ENCODE measurements around the gene MASP1.
"Not testable (repeated sequence)": the region's sequence is repeated elsewhere in the genome, so short reads cannot be mapped to it uniquely, and the experiment has no call there.

The MASP1 gene

GRCh38 chr3:187251599-187251998, 39.9 kb downstream of the MASP1 start:
- H3K27me3 ChIP-seq (ENCODE audit: insufficient read depth, low read length) = no peaks in the 10 kb centered on the region
- H3K36me3 ChIP-seq (ENCODE audit: insufficient read depth, low read length) = no peaks in the 10 kb centered on the region
- no peak overlapping the region for H2AFZ ChIP-seq (ENCODE audit: low read length, unreplicated experiment)
- no peak overlapping the region for H3K4me3 ChIP-seq (ENCODE audit: low read depth, low read length)
- H3K27ac ChIP-seq (ENCODE audit: low read depth, low read length) = no peak overlapping the region
- no peaks in the 10 kb centered on the region for H3K79me2 ChIP-seq (ENCODE audit: control insufficient read depth, insufficient read depth, low read length, unreplicated experiment)
- H3K4me1 ChIP-seq (ENCODE audit: control insufficient read depth, insufficient read depth, low read length, unreplicated experiment) = no peaks in the 10 kb centered on the region

DNA sequence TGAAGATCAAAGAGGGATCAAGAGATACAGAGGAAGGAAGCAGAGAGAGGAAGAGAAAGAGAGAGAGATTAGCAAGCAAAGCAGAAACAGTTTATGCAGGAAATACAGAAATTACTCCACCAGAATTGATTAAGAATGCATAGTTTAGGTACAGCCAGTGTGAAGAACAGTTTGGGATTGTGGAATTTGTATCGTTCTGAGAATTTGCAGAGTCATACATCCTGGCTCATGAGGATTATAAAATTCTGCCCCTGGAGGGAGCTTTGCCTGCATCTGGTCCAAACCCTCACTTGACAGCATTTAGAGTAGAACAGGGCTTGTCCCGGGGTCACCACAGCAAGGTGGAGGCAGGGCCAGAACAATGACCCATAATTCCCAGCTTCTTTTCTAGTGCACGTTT, 44.1 kb downstream of the MASP1 start:
- peaks cover 21% of the 10 kb centered on the region for H3K4me1 ChIP-seq (ENCODE audit: control insufficient read depth, insufficient read depth, low read length, unreplicated experiment)
- no peaks in the 10 kb centered on the region for H3K36me3 ChIP-seq (ENCODE audit: insufficient read depth, low read length)
- H2AFZ ChIP-seq (ENCODE audit: low read length, unreplicated experiment) = no peak overlapping the region
- no peaks in the 10 kb centered on the region for H3K27me3 ChIP-seq (ENCODE audit: insufficient read depth, low read length)
- H3K79me2 ChIP-seq (ENCODE audit: control insufficient read depth, insufficient read depth, low read length, unreplicated experiment) = no peaks in the 10 kb centered on the region
- H3K4me3 ChIP-seq (ENCODE audit: low read depth, low read length) = no peak overlapping the region
- H3K27ac ChIP-seq (ENCODE audit: low read depth, low read length) = no peak overlapping the region

- Histone ChIP-seq H3K4me3 (ENCODE audit: low read depth, low read length) (no peak overlapping the region), H3K79me2 (ENCODE audit: control insufficient read depth, insufficient read depth, low read length, unreplicated experiment) (no peaks in the 10 kb centered on the region), H3K27me3 (ENCODE audit: insufficient read depth, low read length) (no peaks in the 10 kb centered on the region), H3K27ac (ENCODE audit: low read depth, low read length) (peak overlapping the region; percentile 42), H3K36me3 (ENCODE audit: insufficient read depth, low read length) (no peaks in the 10 kb centered on the region), H3K4me1 (ENCODE audit: control insufficient read depth, insufficient read depth, low read length, unreplicated experiment) (peaks cover 21% of the 10 kb centered on the region), H2AFZ (ENCODE audit: low read length, unreplicated experiment) (peak overlapping the region; percentile 23)
Measured at GRCh38 chr3:187243933-187244524, 47.5 kb downstream of the MASP1 start.

- H2AFZ ChIP-seq (ENCODE audit: low read length, unreplicated experiment) = no peak overlapping the region
- no peak overlapping the region for H3K27ac ChIP-seq (ENCODE audit: low read depth, low read length)
- no peaks in the 10 kb centered on the region for H3K27me3 ChIP-seq (ENCODE audit: insufficient read depth, low read length)
- H3K36me3 ChIP-seq (ENCODE audit: insufficient read depth, low read length) = no peaks in the 10 kb centered on the region
- no peaks in the 10 kb centered on the region for H3K79me2 ChIP-seq (ENCODE audit: control insufficient read depth, insufficient read depth, low read length, unreplicated experiment)
- H3K4me3 ChIP-seq (ENCODE audit: low read depth, low read length) = no peak overlapping the region
- peaks cover 21% of the 10 kb centered on the region for H3K4me1 ChIP-seq (ENCODE audit: control insufficient read depth, insufficient read depth, low read length, unreplicated experiment)
Measured at GRCh38 chr3:187242900-187243299, 48.6 kb downstream of the MASP1 start.

GRCh38 chr3:187242435-187242834, 49.1 kb downstream of the MASP1 start:
- no peak overlapping the region for H3K27ac ChIP-seq (ENCODE audit: low read depth, low read length)
- no peaks in the 10 kb centered on the region for H3K36me3 ChIP-seq (ENCODE audit: insufficient read depth, low read length)
- peaks cover 21% of the 10 kb centered on the region for H3K4me1 ChIP-seq (ENCODE audit: control insufficient read depth, insufficient read depth, low read length, unreplicated experiment)
- H3K27me3 ChIP-seq (ENCODE audit: insufficient read depth, low read length) = no peaks in the 10 kb centered on the region
- H3K4me3 ChIP-seq (ENCODE audit: low read depth, low read length) = no peak overlapping the region
- H3K79me2 ChIP-seq (ENCODE audit: control insufficient read depth, insufficient read depth, low read length, unreplicated experiment) = no peaks in the 10 kb centered on the region
- no peak overlapping the region for H2AFZ ChIP-seq (ENCODE audit: low read length, unreplicated experiment)

- not testable (repeated sequence) for H3K36me3 ChIP-seq (ENCODE audit: insufficient read depth, low read length); H2AFZ ChIP-seq (ENCODE audit: low read length, unreplicated experiment); H3K4me3 ChIP-seq (ENCODE audit: low read depth, low read length); H3K27me3 ChIP-seq (ENCODE audit: insufficient read depth, low read length); H3K27ac ChIP-seq (ENCODE audit: low read depth, low read length); H3K79me2 ChIP-seq (ENCODE audit: control insufficient read depth, insufficient read depth, low read length, unreplicated experiment)
- peaks cover 12% of the 10 kb centered on the region for H3K4me1 ChIP-seq (ENCODE audit: control insufficient read depth, insufficient read depth, low read length, unreplicated experiment)
Measured at GRCh38 chr3:187238835-187239234, 52.7 kb downstream of the MASP1 start.

DNA sequence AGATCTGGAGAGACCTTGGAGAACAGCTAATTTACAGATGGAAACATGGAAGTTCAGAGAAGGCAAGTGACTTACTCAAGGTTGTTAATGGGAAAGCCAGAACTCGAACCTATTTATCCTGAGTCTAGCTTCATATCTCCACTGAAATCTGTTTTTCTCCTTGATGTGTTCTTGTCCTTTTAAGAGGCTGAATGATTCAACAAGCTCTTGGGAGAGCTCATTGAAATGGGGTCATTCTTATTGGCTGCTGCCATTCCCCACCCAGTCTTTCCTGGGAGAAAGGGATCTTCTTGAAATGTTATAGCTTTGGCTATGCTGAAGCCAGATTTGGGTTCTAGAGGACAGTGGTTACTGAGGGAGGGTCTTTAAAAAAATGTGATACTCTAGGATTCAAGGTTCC, 53.3 kb downstream of the MASP1 start:
- H3K36me3 ChIP-seq (ENCODE audit: insufficient read depth, low read length) = no peaks in the 10 kb centered on the region
- H3K4me1 ChIP-seq (ENCODE audit: control insufficient read depth, insufficient read depth, low read length, unreplicated experiment) = peaks cover 6% of the 10 kb centered on the region
- H3K4me3 ChIP-seq (ENCODE audit: low read depth, low read length) = no peak overlapping the region
- no peaks in the 10 kb centered on the region for H3K27me3 ChIP-seq (ENCODE audit: insufficient read depth, low read length)
- H3K79me2 ChIP-seq (ENCODE audit: control insufficient read depth, insufficient read depth, low read length, unreplicated experiment) = no peaks in the 10 kb centered on the region
- no peak overlapping the region for H2AFZ ChIP-seq (ENCODE audit: low read length, unreplicated experiment)
- no peak overlapping the region for H3K27ac ChIP-seq (ENCODE audit: low read depth, low read length)

- no peak overlapping the region for H2AFZ ChIP-seq (ENCODE audit: low read length, unreplicated experiment)
- H3K27ac ChIP-seq (ENCODE audit: low read depth, low read length) = no peak overlapping the region
- H3K79me2 ChIP-seq (ENCODE audit: control insufficient read depth, insufficient read depth, low read length, unreplicated experiment) = no peaks in the 10 kb centered on the region
- H3K36me3 ChIP-seq (ENCODE audit: insufficient read depth, low read length) = no peaks in the 10 kb centered on the region
- H3K4me3 ChIP-seq (ENCODE audit: low read depth, low read length) = no peak overlapping the region
- H3K4me1 ChIP-seq (ENCODE audit: control insufficient read depth, insufficient read depth, low read length, unreplicated experiment) = peaks cover 3% of the 10 kb centered on the region
- H3K27me3 ChIP-seq (ENCODE audit: insufficient read depth, low read length) = no peaks in the 10 kb centered on the region
Measured at GRCh38 chr3:187237741-187238140, 53.8 kb downstream of the MASP1 start.

- no peaks in the 10 kb centered on the region for H3K4me1 ChIP-seq (ENCODE audit: control insufficient read depth, insufficient read depth, low read length, unreplicated experiment)
Measured at GRCh38 chr3:187236962-187237361, 54.6 kb downstream of the MASP1 start.

DNA sequence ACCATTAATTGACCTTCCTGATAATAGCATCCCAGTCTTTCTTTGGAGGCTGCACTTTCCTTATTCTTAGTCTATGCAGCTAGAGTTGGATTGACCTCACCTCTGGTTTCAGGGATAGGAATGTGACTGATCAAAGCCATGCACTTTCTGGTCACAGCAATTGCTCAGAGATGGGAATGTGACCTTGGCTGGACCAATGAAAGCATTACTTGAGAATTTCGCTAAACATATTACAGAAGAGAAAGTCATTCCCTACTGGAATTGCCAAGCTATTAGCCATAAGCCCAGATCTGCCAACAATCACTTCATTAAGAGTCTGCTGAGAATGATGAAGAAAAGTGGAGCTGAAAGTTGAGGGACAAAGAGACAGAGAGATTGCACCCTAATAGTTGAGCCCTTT, 61.5 kb downstream of the MASP1 start:
- H3K36me3 ChIP-seq (ENCODE audit: insufficient read depth, low read length) = no peaks in the 10 kb centered on the region
- H3K4me1 ChIP-seq (ENCODE audit: control insufficient read depth, insufficient read depth, low read length, unreplicated experiment) = peaks cover 16% of the 10 kb centered on the region
- no peaks in the 10 kb centered on the region for H3K79me2 ChIP-seq (ENCODE audit: control insufficient read depth, insufficient read depth, low read length, unreplicated experiment)
- peaks cover 10% of the 10 kb centered on the region; the same call in 1 of the 2 replicates for H3K27me3 ChIP-seq (ENCODE audit: insufficient read depth, low read length)
- H3K27ac ChIP-seq (ENCODE audit: low read depth, low read length) = no peak overlapping the region
- no peak overlapping the region for H2AFZ ChIP-seq (ENCODE audit: low read length, unreplicated experiment)
- no peak overlapping the region for H3K4me3 ChIP-seq (ENCODE audit: low read depth, low read length)

More at GRCh38 chr3:187236962-187237361, 54.6 kb downstream of the MASP1 start:
- Histone ChIP-seq H2AFZ (ENCODE audit: low read length, unreplicated experiment) (no peak overlapping the region), H3K4me3 (ENCODE audit: low read depth, low read length) (no peak overlapping the region), H3K27me3 (ENCODE audit: insufficient read depth, low read length) (peaks cover 5% of the 10 kb centered on the region; the same call in 1 of the 2 replicates), H3K79me2 (ENCODE audit: control insufficient read depth, insufficient read depth, low read length, unreplicated experiment) (no peaks in the 10 kb centered on the region), H3K36me3 (ENCODE audit: insufficient read depth, low read length) (no peaks in the 10 kb centered on the region), H3K27ac (ENCODE audit: low read depth, low read length) (no peak overlapping the region)

DNA sequence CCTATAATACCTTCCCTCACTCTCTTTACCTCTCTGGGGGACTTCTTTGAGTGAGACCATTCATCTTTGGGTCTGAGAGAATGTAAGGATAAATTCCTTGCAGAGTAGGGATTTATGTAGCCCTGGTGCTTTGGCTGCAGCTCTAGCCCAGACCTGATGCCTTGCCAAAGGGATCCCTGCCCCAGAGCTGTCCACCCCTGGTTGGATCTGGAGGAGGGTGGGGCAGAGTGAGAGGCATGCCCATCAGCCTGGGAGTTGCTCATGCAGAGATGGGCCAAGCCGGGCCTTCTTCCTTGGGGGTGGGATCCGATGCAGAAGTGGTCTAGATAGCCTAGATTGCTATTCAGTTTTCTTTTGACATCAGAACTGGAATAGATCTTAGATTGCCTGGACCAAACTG, 62.8 kb downstream of the MASP1 start:
- Histone ChIP-seq H3K79me2 (ENCODE audit: control insufficient read depth, insufficient read depth, low read length, unreplicated experiment) (no peaks in the 10 kb centered on the region), H3K27ac (ENCODE audit: low read depth, low read length) (no peak overlapping the region), H3K36me3 (ENCODE audit: insufficient read depth, low read length) (no peaks in the 10 kb centered on the region), H3K4me3 (ENCODE audit: low read depth, low read length) (no peak overlapping the region), H2AFZ (ENCODE audit: low read length, unreplicated experiment) (no peak overlapping the region), H3K27me3 (ENCODE audit: insufficient read depth, low read length) (peaks cover 10% of the 10 kb centered on the region; the same call in 1 of the 2 replicates), H3K4me1 (ENCODE audit: control insufficient read depth, insufficient read depth, low read length, unreplicated experiment) (peaks cover 16% of the 10 kb centered on the region)
